ENCODE results near the gene FAM162A.

The FAM162A gene

DNA sequence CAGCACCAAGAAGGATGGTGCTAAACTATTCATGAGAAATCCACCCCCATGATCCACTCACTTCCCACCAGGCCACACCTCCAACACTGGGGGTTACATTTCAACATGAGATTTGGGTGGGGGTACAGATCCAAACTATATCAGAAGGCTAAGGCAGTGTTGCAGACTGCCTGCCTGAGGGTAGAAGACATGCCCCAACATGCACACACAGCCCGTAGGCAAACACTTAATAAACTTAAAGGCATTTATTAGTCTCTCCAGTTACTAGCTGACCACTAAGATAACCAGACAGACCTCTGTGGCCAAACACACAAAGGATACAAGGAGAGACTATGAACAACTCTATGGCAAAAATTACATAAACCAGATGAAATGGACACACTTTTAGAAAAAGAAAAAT lies 10.2 kb downstream of the FAM162A start:
- no peak for DNase-seq (ENCODE audit: insufficient read length, low spot score)
- no peak for FAIRE-seq
- TF ChIP-seq CTCF (IDR thresholded peaks at IDR 0.05; ENCODE audit: insufficient read depth, missing control alignments), result no peak

- no peak for DNase-seq (ENCODE audit: insufficient read length, low spot score)
- FAIRE-seq, result no peak
- TF ChIP-seq CTCF (IDR thresholded peaks at IDR 0.05; ENCODE audit: insufficient read depth, missing control alignments), result no peak
Measured at GRCh38 chr3:122395582-122395981, 11.6 kb downstream of the FAM162A start.

- peak; percentile 55 for FAIRE-seq
- no peak for TF ChIP-seq CTCF (IDR thresholded peaks at IDR 0.05; ENCODE audit: insufficient read depth, missing control alignments)
- no peak for DNase-seq (ENCODE audit: insufficient read length, low spot score)
Measured at GRCh38 chr3:122396511-122396910, 12.5 kb downstream of the FAM162A start.

- TF ChIP-seq CTCF (IDR thresholded peaks at IDR 0.05; ENCODE audit: insufficient read depth, missing control alignments), result no peak
- FAIRE-seq, result no peak
- DNase-seq (ENCODE audit: insufficient read length, low spot score), result no peak
Measured at GRCh38 chr3:122397201-122397600, 13.2 kb downstream of the FAM162A start.

DNA sequence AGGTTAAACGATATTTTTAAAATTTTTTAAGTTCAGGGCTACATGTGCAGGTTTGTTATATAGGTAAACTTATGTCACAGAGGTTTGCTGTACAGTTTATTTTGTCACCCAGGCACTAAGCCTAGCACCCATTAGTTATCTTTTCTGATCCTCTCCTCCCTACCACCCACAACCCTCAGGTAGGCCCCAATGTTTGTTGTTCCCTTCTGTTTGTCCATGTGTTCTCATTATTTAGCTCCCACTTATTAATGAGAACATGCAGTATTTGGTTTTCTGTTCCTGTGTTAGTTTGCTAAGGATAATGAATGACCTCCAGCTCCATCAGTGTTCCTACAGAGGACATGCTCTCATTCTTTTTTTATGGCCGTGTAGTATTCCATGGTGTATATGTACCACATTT lies 14.9 kb downstream of the FAM162A start:
- TF ChIP-seq CTCF (IDR thresholded peaks at IDR 0.05; ENCODE audit: insufficient read depth, missing control alignments), result no peak
- FAIRE-seq, result no peak

DNA sequence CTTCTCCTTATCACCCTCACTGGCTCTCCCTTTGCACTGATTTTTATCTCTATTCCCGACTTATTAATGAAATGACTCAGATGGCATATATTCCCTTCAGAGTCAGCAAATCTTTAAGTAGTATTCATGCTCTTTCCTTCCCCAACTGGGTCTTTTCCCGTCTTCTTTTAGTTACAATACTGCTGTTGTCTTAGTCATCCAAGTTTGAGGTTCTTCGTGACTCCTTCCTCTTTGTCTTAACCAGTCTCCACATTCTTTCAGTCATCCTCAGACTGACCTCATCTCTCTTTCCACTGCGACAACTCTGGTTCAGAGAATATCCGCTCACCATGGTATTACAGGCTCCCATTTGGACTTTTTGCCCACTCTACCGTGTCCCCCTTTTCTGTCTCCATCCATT lies 19.5 kb downstream of the FAM162A start:
- TF ChIP-seq CTCF (IDR thresholded peaks at IDR 0.05; ENCODE audit: insufficient read depth, missing control alignments), result no peak
- DNase-seq (ENCODE audit: insufficient read length, low spot score) (no peak), FAIRE-seq (no peak)

More for the DNA sequence above, 14.9 kb downstream of the FAM162A start:
- DNase-seq (ENCODE audit: insufficient read length, low spot score), result no peak

GRCh38 chr3:122405015-122405414 lies 21.0 kb downstream of the FAM162A start:
- TF ChIP-seq CTCF (IDR thresholded peaks at IDR 0.05; ENCODE audit: insufficient read depth, missing control alignments), result no peak
- FAIRE-seq (no peak), DNase-seq (ENCODE audit: insufficient read length, low spot score) (no peak)

Data from D721Med (cell line).